Activated naive CD4-positive, alpha-beta T cell treated with anti-CD3 and anti-CD28 coated beads, Interleukin-2, amount 10 ng/mL, durations not matched to agents 7 days and 5 days (primary cell): Measurements from ENCODE around the gene CYP4F22.
"Not testable (repeated sequence)": the region's sequence is repeated elsewhere in the genome, so short reads cannot be mapped to it uniquely, and the experiment has no call there.

Source experiments
- CTCF ChIA-PET: fragments of 350-600 bp; sonication (Branson Sonifier 250); formaldehyde crosslinking; loops from one replicate; lab custom pipeline; 2021; ENCODE audit warnings: antibody characterized with exemption; lab: Charles Lee
- DNase-seq: peaks from one replicate; pipeline ENCODE4 v3.0.0-alpha.2; 2020
- H3K27ac Mint-ChIP-seq: one replicate; pipeline ENCODE4 v1.8.0; 2021; ENCODE audit warnings: mild to moderate bottlenecking, moderate library complexity, mixed read lengths
- H3K27me3 Mint-ChIP-seq: one replicate; pipeline ENCODE4 v1.8.0; 2021; ENCODE audit warnings: mild to moderate bottlenecking, mixed read lengths
- H3K36me3 Mint-ChIP-seq: one replicate; pipeline ENCODE4 v1.8.0; 2021; ENCODE audit warnings: mixed read lengths
- H3K4me1 Mint-ChIP-seq: one replicate; pipeline ENCODE4 v1.8.0; 2021; ENCODE audit warnings: mixed read lengths
- H3K4me3 Mint-ChIP-seq: one replicate; pipeline ENCODE4 v1.8.0; 2021; ENCODE audit warnings: mild to moderate bottlenecking, moderate library complexity, mixed read lengths
- H3K9me3 Mint-ChIP-seq: one replicate; pipeline ENCODE4 v1.8.0; 2021; ENCODE audit warnings: mixed read lengths

Gene CYP4F22

DNA sequence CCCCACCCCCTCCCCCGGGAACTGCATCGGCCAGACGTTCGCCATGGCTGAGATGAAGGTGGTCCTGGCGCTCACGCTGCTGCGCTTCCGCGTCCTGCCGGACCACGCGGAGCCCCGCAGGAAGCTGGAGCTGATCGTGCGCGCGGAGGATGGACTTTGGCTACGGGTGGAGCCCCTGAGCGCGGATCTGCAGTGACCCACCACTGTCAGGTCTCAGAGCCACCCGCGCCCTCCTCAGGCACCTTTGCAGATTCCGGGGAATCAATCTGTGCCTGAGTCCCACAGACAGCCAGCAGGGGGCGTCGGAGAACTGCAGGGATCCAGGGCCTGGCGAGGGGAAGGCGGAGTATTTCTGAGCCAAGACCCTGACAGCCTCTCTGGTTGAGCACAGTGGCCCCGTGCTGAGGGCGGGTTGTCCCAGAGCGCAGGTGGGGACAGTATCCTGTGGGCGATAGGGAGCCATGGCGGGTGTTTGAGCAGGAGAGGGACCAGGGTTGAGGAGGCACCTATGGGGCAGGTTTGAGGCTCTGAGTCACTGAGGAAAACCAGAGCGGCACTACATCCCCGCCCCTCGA is 76.3 kb downstream of the CYP4F22 start:
- DNase-seq, result peak; percentile 88
- no peaks in the 10 kb centered on the region for H3K36me3 Mint-ChIP-seq
- H3K4me3 Mint-ChIP-seq, result no peak overlapping the region
- CTCF ChIA-PET, result interaction anchor here (1.0 kb wide), 1 partner anchor 430 kb away, joined by 3 read pairs; no protein-coding TSS in a partner anchor
- H3K9me3 Mint-ChIP-seq, result no peaks in the 10 kb centered on the region
- no peak overlapping the region for H3K27ac Mint-ChIP-seq
- H3K27me3 Mint-ChIP-seq, result peaks cover 43% of the 10 kb centered on the region
- peaks cover 3% of the 10 kb centered on the region for H3K4me1 Mint-ChIP-seq

GRCh38 chr19:15587663-15588062 is 79.3 kb downstream of the CYP4F22 start:
- Mint-ChIP-seq H3K9me3 (no peaks in the 10 kb centered on the region), H3K36me3 (no peaks in the 10 kb centered on the region), H3K4me3 (no peak overlapping the region), H3K4me1 (peaks cover 3% of the 10 kb centered on the region), H3K27ac (no peak overlapping the region), H3K27me3 (peaks cover 30% of the 10 kb centered on the region)
- DNase-seq, result no peak
- CTCF ChIA-PET, result interaction anchor here (0.6 kb wide), 1 partner anchor 331 kb away, joined by 3 read pairs; no protein-coding TSS in a partner anchor

- peaks cover 3% of the 10 kb centered on the region for H3K4me1 Mint-ChIP-seq
- CTCF ChIA-PET, result no interaction called here
- H3K9me3 Mint-ChIP-seq, result no peaks in the 10 kb centered on the region
- H3K27ac Mint-ChIP-seq, result no peak overlapping the region
- H3K27me3 Mint-ChIP-seq, result peaks cover 30% of the 10 kb centered on the region
- no peaks in the 10 kb centered on the region for H3K36me3 Mint-ChIP-seq
- DNase-seq, result no peak
- no peak overlapping the region for H3K4me3 Mint-ChIP-seq
These were observed 79.9 kb downstream of the CYP4F22 start for GRCh38 chr19:15588265-15588664.

DNA sequence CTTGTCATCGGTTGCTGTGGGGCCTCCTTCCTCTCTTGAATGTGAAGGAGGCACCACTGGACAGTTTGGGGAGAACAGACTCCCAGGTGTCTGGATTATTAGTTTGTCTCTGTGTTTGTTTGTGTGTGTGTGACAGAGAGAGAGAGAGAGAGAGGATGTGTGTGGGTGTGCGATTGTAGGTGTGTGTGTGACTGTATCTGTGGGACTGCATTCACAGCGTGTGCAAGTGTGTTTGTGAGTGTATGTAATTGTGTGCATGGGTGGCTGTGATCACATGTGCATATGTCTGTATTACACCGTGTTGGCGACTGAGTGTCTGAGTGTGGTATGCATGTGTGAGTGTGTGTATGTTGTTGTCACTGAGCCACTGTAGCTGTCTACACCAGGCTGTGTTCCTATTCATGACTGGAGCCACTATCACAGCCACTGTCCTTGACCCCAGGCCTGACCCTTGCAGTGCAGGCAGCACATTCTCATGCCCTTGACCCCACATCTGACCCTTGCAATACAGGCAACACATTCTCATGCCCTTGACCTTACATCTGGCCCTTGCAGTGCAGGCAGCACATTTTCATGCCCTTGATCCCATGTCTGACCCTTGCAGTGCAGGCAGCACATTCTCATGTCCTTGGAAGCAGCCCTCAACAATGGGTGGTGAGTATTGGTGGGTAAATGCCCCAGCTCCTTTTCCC is 81.6 kb downstream of the CYP4F22 start:
- Mint-ChIP-seq H3K4me3 (no peak overlapping the region), H3K27me3 (peaks cover 32% of the 10 kb centered on the region), H3K27ac (no peak overlapping the region), H3K36me3 (no peaks in the 10 kb centered on the region), H3K4me1 (no peaks in the 10 kb centered on the region), H3K9me3 (no peaks in the 10 kb centered on the region)
- DNase-seq, result no peak
- CTCF ChIA-PET, result no interaction called here

DNA sequence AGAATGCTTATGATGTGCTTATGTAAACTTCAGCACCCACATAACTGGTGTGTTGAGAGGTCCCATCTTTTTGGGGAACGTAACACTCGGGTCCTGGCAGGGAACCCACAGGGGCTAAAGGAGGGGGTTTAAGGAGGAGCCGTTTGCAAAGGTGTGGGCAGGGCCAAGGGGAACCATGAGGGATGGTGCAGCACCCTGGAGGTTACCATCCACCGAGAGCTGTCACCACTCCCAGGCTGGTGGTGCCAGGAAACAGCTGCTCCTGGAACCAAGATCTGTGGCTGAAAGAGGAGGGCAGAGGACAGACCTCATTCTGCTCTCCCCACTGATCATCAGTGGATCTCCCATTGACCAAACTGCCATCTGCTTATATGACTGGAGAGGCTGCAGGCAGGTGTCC is 83.5 kb downstream of the CYP4F22 start:
- H3K27me3 Mint-ChIP-seq, result peaks cover 28% of the 10 kb centered on the region
- H3K4me1 Mint-ChIP-seq, result no peaks in the 10 kb centered on the region
- no peak overlapping the region for H3K27ac Mint-ChIP-seq

DNA sequence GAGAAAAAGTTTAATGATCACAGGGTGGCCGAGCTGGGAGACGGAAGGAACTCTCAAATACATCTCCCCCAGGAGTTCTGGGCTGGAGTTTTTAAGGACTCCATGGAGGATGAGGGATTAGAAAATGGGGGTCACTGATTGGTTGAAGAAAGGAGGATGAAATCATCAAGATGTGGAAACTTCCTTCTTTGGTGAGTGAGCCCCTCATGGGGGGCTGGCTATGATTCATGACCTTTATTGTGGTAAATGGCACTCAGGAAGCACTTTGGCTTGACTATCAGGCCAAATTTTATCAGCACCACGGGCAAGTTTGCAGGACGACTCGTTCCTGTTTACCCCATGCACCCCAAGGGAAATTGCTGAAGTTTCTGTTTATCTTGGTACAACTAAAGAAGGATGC is 84.2 kb downstream of the CYP4F22 start:
- H3K27me3 Mint-ChIP-seq, result peaks cover 27% of the 10 kb centered on the region
- CTCF ChIA-PET, H3K36me3 Mint-ChIP-seq, DNase-seq, H3K27ac Mint-ChIP-seq, H3K4me1 Mint-ChIP-seq, H3K9me3 Mint-ChIP-seq, H3K4me3 Mint-ChIP-seq: not testable (repeated sequence)

More for the DNA sequence above, 83.5 kb downstream of the CYP4F22 start:
- H3K36me3 Mint-ChIP-seq, result no peaks in the 10 kb centered on the region
- DNase-seq, result no peak
- H3K9me3 Mint-ChIP-seq, result peaks cover 6% of the 10 kb centered on the region
- no peak overlapping the region for H3K4me3 Mint-ChIP-seq
- CTCF ChIA-PET, result no interaction called here

DNA sequence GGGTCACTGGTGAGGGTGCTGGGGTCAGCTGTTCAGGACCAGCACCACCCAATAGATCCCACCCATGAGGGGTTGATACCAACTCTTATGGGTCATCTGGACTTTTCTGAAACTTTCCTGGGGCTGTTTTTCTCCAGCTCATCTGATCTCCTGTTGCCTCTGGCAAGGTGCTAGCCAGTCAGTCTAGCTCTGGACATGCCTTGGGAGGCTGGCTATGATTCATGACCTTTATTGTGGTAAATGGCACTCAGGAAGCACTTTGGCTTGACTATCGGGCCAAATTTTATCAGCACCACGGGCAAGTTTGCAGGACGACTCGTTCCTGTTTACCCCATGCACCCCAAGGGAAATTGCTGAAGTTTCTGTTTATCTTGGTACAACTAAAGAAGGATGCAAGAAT is 85.4 kb downstream of the CYP4F22 start:
- H3K4me3 Mint-ChIP-seq, H3K27ac Mint-ChIP-seq, H3K9me3 Mint-ChIP-seq, H3K4me1 Mint-ChIP-seq, H3K36me3 Mint-ChIP-seq, DNase-seq, CTCF ChIA-PET: not testable (repeated sequence)
- H3K27me3 Mint-ChIP-seq, result peaks cover 24% of the 10 kb centered on the region

DNA sequence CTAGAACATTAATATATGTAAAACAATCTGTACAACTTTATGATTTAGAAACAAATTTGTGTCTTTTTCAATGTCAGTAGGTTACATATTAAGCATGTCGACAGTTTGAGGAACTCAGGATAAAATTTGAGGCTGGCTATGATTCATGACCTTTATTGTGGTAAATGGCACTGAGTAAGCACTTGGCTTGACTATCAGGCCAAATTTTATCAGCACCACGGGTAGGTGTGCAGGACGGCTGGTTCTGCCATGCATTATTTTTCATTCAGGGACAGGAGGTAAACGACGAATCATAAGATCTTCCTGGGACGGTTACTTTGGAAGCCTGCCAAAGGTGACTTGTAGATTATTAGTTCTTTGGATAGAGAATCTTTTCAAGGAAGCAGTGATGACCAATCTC is 86.7 kb downstream of the CYP4F22 start:
- Mint-ChIP-seq H3K9me3 (peaks cover 6% of the 10 kb centered on the region), H3K27ac (no peak overlapping the region), H3K4me1 (no peaks in the 10 kb centered on the region), H3K36me3 (no peaks in the 10 kb centered on the region), H3K27me3 (peaks cover 24% of the 10 kb centered on the region), H3K4me3 (no peak overlapping the region)
- DNase-seq, result no peak
- CTCF ChIA-PET, result no interaction called here
